Measurements from ENCODE around the gene CLIC5.

DNA sequence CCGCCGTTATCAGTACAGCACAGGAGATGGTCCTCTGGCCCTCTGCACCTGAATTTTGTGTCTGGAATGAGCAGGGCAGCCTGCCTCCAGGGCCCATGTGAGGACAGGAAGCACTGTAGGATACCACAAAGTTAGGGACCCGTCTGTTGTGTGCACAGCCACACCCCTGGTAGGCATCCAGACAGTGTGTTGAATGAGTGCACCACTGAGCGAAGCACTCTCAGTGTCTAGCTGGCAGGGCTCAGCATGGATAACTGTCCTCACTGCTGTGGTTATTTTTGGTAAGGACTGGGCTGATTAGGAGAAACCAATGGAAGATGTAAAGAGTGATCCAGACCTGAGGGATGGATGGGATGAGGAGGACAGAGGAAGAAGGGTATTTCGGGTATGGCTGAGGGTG is 178.7 kb downstream of the CLIC5 start:
- TF ChIP-seq MAX (IDR thresholded peaks at IDR 0.05): no peak
- TF ChIP-seq FOXM1 (IDR thresholded peaks at IDR 0.05; ENCODE audit: borderline replicate concordance, low read depth): no peak
- TF ChIP-seq EGR1 (IDR thresholded peaks at IDR 0.05): no peak
- no peak for TF ChIP-seq YY1 (IDR thresholded peaks at IDR 0.05; ENCODE audit: low read depth)
- TF ChIP-seq, protein P1, sequence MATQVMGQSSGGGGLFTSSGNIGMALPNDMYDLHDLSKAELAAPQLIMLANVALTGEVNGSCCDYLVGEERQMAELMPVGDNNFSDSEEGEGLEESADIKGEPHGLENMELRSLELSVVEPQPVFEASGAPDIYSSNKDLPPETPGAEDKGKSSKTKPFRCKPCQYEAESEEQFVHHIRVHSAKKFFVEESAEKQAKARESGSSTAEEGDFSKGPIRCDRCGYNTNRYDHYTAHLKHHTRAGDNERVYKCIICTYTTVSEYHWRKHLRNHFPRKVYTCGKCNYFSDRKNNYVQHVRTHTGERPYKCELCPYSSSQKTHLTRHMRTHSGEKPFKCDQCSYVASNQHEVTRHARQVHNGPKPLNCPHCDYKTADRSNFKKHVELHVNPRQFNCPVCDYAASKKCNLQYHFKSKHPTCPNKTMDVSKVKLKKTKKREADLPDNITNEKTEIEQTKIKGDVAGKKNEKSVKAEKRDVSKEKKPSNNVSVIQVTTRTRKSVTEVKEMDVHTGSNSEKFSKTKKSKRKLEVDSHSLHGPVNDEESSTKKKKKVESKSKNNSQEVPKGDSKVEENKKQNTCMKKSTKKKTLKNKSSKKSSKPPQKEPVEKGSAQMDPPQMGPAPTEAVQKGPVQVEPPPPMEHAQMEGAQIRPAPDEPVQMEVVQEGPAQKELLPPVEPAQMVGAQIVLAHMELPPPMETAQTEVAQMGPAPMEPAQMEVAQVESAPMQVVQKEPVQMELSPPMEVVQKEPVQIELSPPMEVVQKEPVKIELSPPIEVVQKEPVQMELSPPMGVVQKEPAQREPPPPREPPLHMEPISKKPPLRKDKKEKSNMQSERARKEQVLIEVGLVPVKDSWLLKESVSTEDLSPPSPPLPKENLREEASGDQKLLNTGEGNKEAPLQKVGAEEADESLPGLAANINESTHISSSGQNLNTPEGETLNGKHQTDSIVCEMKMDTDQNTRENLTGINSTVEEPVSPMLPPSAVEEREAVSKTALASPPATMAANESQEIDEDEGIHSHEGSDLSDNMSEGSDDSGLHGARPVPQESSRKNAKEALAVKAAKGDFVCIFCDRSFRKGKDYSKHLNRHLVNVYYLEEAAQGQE (IDR thresholded peaks at IDR 0.05; ENCODE audit: low read depth): no peak
- no peak for TF ChIP-seq EP300 (IDR thresholded peaks at IDR 0.05; ENCODE audit: borderline replicate concordance)
- TF ChIP-seq TAF1 (IDR thresholded peaks at IDR 0.05; ENCODE audit: low read depth): no peak
- TF ChIP-seq NFIC (IDR thresholded peaks at IDR 0.05): no peak
